GM12873 (cell line): ENCODE measurements around the gene AK4.

Source experiments
- TF ChIP-seq, protein P1 (sequence below): IDR thresholded peaks from 2 replicates; pipeline ENCODE4 v1.5.1; 2012; ENCODE audit warnings: low read depth, mild to moderate bottlenecking, moderate library complexity, low read length, control low read depth; ENCODE audit not compliant: insufficient read depth; ENCODE audit errors: missing control alignments

Gene AK4

DNA sequence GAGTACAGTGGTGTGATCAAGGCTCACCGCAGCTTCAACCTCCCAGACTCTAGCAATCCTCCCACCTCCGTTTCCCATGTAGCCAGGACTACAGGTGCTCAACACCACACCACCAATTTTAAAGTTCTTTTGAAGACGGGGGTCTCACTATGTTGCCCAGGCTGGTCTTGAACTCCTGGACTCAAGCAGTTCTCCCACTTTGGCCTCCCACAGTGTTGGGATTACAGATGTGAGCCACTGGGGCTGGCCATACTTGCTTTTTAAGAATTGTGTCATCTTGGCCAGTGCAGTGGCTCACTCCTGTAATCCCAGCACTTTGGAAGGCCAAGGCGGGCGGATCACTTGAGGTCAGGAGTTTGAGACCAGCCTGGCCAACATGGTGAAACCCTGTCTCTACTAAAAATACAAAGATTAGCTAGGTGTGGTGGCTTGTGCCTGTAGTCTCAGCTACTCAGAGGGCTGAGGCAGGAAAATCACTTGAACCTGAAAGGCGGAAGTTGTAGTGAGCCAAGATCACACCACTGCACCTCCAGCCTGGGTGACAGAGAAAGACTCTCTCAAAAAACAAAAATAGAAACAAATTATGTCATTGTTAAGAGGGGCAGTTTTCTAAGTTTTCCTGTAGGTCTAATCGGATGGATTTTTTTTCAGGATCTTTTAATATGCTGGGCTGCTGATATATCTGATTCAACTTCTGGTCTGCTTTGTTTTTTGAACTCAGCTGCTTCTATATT is 18.7 kb downstream of the AK4 start:
- TF ChIP-seq, protein P1, sequence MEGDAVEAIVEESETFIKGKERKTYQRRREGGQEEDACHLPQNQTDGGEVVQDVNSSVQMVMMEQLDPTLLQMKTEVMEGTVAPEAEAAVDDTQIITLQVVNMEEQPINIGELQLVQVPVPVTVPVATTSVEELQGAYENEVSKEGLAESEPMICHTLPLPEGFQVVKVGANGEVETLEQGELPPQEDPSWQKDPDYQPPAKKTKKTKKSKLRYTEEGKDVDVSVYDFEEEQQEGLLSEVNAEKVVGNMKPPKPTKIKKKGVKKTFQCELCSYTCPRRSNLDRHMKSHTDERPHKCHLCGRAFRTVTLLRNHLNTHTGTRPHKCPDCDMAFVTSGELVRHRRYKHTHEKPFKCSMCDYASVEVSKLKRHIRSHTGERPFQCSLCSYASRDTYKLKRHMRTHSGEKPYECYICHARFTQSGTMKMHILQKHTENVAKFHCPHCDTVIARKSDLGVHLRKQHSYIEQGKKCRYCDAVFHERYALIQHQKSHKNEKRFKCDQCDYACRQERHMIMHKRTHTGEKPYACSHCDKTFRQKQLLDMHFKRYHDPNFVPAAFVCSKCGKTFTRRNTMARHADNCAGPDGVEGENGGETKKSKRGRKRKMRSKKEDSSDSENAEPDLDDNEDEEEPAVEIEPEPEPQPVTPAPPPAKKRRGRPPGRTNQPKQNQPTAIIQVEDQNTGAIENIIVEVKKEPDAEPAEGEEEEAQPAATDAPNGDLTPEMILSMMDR = no peak

DNA sequence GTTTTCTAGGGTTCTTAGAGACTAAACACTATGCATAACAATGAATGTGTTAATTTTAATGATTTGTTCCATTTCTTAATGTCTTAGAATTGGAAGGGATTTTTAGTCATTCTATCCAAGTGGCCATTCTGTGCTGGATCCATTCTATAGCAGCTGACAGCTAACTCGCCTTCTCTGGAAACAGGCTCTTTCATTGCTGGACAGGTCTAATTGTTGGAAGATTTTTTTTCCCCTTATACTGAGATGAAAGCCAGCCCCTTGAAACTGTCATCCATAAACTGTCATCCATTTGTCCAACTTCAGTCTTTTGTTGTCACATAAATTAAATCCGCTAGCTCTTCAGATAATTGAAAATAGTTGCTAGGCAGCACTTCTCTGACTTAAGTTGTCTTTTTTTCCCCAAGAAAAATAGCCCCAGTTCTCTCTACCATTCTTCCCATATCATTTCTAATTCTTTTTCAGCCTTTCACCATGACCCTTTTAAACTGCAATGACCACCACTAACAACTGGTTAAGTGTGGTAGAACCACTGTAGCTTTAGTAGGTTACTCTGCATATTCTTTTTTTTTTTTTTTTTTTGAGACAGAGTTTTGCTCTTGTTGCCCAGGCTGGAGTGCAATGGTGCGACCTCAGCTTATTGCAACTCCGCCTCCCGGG is 19.7 kb downstream of the AK4 start:
- TF ChIP-seq, protein P1 = no peak

DNA sequence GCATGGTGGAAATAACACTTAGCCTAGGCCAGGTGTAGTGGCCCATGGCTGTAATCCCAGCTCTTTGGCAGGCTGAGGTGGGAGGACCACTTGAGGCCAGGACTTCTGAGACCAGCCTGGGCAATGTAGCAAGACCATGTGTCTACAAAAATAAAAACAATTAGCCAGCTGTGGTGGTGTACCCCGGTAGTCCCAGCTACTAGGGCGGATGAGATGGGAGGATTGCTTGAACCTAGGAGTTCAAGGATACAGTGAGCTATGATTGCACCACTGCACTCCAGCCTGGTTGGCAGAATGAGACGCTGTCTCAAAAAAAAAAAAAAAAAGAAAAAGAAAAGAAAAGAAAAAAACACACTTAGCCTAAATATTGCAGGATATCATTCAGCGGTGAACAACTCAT is 20.9 kb downstream of the AK4 start:
- TF ChIP-seq, protein P1 = no peak

DNA sequence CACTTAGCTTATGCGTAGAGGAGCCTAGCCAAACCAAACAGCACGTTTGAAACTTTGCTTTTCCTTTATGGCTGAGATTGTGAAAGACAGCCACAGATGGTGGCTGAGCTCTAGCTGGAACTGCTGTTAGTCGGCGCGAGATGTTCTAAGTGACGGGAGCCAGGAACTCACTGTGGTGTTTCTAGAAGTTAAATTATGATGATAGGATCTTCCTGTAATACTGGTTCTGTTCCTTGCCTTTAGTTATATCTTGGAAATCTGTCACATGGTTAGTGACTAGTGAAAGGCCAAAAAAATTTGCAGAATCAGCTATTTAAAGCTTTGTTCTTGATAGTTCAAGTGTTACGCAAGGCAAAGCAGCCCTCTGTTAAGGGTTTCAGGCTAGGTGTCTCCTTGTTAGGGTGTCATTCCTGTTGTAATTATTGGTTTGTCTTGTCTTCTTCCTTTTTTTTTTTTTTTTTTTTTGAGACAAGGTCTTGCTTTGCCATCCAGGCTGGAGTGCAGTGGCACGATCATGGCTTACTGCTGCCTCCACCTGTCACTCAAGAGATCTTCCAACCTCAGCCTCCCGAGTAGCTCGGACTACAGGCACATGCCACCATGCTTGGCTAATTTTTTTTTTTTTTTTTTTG is 22.6 kb downstream of the AK4 start:
- TF ChIP-seq, protein P1 = no peak

DNA sequence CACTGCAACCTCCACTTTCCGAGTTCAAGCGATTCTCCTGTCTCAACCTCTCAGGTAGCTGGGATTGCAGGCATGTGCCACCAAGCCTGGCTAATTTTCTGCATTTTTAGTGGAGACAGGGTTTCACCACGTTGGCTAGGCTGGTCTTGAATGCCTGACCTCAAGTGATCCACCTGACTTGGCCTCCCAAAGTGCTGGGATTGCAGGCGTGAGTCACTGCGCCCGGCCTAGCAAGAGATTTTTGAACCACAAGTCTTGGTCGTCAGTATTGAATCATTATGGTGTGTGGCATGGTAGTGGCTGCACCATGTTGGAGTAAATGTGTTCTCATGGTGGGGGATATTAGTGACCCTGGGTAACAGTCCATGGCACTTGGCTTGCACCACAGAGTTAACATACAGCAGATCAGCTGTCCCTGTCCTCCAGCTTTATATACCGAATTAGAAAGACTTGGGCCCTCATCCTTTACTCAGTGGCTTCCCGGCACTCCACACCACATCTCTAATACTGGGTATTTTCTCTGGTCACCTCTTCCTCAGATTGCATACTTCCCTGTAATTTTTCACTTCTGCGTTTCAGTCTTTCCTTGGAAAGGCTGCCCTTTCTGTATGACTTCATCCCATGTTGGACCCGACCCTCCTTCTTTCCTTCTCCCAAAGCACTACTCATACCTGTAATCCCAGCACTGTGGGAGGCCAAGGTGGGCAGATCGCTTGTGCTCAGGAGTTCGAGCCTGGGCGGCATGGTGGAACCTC is 25.1 kb downstream of the AK4 start:
- TF ChIP-seq, protein P1 = no peak

DNA sequence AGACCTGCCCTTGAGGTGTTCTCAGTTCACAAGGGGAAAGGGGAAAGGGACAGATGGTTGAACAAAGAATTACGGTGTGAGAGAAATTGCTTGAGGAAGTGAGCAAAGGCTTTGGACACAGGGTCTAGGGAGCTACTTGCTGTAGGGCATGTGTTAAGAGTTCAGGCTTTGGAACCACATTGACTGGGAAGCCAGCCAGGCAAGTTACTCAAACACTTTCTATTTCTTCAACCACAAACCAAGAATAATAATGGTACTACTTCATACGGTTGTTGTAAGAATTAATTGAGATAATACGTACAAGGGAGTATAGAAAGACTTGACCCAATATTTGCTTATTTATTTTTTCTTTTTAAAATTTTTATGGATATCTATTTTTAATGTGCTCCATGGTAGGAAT is 26.6 kb downstream of the AK4 start:
- TF ChIP-seq, protein P1 = no peak
